Breast epithelium (tissue), 4 donors: ENCODE data around the gene LLPH. TPM values are rescaled to one million over a fixed set of nuclear protein-coding genes. Genes with fewer than 3 reads are reported as not detected.

Experiments used
- DNase-seq, 2 donors: peaks; one replicate each; pipeline ENCODE4 v3.0.0-alpha.2; 2019; ENCODE audit warnings: low spot score in 2 of 2
- H3K27ac ChIP-seq, 2 donors: fragments of 200-600 bp; sonication (generic) in 1 of 2; one replicate each; pipeline ENCODE4 v1.5.1; 2016 to 2019; ENCODE audit warnings: mild to moderate bottlenecking in 1 of 2
- H3K27me3 ChIP-seq, 2 donors: fragments of 200-600 bp; sonication (generic) in 1 of 2; one replicate each; pipeline versions ENCODE4 v1.5.1 to v1.6.0; 2017 to 2019; ENCODE audit warnings: control low read depth in 1 of 2, mild to moderate bottlenecking in 1 of 2
- H3K36me3 ChIP-seq: fragments of 200-600 bp; one replicate; pipeline ENCODE4 v1.5.1; 2019
- H3K4me1 ChIP-seq, 2 donors: fragments of 200-600 bp; sonication (generic); one replicate each; pipeline ENCODE4 v1.5.1; 2016 to 2019; ENCODE audit warnings: control low read depth in 1 of 2
- H3K4me3 ChIP-seq, 3 donors: fragments of 200-600 bp; sonication (generic); 1 replicate in 2 of 3; 2 replicates in 1 of 3; pipeline ENCODE4 v1.5.1; 2016 to 2019; ENCODE audit warnings: mild to moderate bottlenecking in 3 of 3, moderate library complexity in 2 of 3
- H3K9me3 ChIP-seq, 2 donors: fragments of 200-600 bp; sonication (generic) in 1 of 2; one replicate each; pipeline ENCODE4 v1.5.1; 2016 to 2019; ENCODE audit warnings: control low read depth in 1 of 2
- POLR2A ChIP-seq: fragments of 450-650 bp; IDR thresholded peaks from one replicate; pipeline ENCODE4 v1.6.1; 2016; ENCODE audit warnings: antibody characterized with exemption, mild to moderate bottlenecking, moderate library complexity
- POLR2AphosphoS5 ChIP-seq, 3 donors: sonication (generic); formaldehyde crosslinking; IDR thresholded peaks; one replicate each; pipeline ENCODE4 v1.6.1; 2017; ENCODE audit warnings: antibody characterized with exemption in 3 of 3
- intact Hi-C: fragments of 100-400 bp; cut with DNase I; formaldehyde crosslinking; loops from one replicate; pipeline ENCODE4 v1.15.1; 2023; ENCODE audit warnings: low total_unique reads
- total RNA-seq, 3 donors: library from RNA; depleted of rRNA; stranded (reverse); fragments of >200 nt; gene quantifications; one replicate each; pipeline ENCODE4 v1.1.0, GENCODE V29; 2016
- TF ChIP-seq, protein P1 (sequence below), 3 donors: fragments of 450-650 bp; IDR thresholded peaks; one replicate each; pipeline ENCODE4 v1.5.1; 2016 to 2017; ENCODE audit warnings: antibody characterized with exemption in 3 of 3, mild to moderate bottlenecking in 3 of 3, moderate library complexity in 3 of 3

LLPH gene
- total RNA-seq, 3 donors from 2014 or later, result 3.9 to 6.6 (median 6.1) TPM

DNA sequence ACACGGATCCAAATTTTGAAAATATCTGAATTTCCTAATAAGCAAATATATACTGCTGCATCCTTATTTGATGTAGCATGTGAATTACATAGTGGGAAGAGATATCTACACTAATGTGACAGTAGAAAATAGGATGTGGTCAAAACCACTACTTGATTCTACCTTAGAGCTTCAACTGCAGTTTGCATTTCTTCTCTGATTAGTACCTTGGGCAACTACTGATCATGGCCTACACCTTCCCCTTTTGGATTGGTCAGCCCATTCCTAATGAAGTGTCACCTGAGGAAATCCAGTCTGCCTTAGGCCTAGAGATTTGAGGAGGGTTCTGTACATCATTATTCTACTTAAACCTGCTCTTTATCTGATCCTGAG, 10.7 kb downstream of the LLPH start:
- Histone ChIP-seq H3K4me3 (no peak overlapping the region), H3K27me3 (no peaks in the 10 kb centered on the region), H3K9me3 (no peaks in the 10 kb centered on the region), H3K4me1 (no peaks in the 10 kb centered on the region), H3K36me3 (no peaks in the 10 kb centered on the region), H3K27ac (no peak overlapping the region)
- intact Hi-C loops, result no loop called here
- TF ChIP-seq, protein P1, sequence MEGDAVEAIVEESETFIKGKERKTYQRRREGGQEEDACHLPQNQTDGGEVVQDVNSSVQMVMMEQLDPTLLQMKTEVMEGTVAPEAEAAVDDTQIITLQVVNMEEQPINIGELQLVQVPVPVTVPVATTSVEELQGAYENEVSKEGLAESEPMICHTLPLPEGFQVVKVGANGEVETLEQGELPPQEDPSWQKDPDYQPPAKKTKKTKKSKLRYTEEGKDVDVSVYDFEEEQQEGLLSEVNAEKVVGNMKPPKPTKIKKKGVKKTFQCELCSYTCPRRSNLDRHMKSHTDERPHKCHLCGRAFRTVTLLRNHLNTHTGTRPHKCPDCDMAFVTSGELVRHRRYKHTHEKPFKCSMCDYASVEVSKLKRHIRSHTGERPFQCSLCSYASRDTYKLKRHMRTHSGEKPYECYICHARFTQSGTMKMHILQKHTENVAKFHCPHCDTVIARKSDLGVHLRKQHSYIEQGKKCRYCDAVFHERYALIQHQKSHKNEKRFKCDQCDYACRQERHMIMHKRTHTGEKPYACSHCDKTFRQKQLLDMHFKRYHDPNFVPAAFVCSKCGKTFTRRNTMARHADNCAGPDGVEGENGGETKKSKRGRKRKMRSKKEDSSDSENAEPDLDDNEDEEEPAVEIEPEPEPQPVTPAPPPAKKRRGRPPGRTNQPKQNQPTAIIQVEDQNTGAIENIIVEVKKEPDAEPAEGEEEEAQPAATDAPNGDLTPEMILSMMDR (IDR thresholded peaks at IDR 0.05), result no peak
- TF ChIP-seq POLR2A, result no peak
- TF ChIP-seq POLR2AphosphoS5 (IDR thresholded peaks at IDR 0.05), result no peak
- no peak for DNase-seq

DNA sequence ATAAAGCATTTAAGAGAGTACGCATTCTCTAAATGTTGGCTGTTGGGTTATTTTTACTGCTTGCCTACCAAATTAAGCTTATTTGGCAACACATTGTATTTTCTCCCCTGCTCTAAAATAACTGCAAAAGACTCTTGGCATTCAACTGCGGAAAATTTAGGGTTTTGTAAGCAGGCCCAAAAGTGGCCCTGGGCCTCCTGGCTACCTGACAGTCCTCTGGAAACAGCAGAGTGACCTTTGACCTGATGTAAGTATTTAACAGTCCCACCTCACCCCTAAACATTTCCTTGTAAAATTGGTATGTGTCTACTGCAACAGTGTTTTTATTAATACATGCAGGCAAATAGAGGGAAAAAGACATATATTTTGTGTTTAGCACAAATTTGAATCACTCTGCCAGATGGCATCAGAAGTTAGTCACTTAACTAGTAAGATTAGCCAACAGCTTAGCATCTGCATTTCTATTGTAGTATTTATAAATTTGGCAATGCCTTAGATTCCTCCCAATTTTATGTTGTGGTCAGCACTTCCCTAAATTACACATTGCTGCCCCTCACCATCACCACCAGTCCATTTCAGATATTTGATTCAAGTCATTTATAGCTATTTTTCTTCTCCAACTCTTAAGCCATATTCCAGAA, 11.2 kb downstream of the LLPH start:
- intact Hi-C loops, result no loop called here
- H3K36me3 ChIP-seq, result no peaks in the 10 kb centered on the region

DNA sequence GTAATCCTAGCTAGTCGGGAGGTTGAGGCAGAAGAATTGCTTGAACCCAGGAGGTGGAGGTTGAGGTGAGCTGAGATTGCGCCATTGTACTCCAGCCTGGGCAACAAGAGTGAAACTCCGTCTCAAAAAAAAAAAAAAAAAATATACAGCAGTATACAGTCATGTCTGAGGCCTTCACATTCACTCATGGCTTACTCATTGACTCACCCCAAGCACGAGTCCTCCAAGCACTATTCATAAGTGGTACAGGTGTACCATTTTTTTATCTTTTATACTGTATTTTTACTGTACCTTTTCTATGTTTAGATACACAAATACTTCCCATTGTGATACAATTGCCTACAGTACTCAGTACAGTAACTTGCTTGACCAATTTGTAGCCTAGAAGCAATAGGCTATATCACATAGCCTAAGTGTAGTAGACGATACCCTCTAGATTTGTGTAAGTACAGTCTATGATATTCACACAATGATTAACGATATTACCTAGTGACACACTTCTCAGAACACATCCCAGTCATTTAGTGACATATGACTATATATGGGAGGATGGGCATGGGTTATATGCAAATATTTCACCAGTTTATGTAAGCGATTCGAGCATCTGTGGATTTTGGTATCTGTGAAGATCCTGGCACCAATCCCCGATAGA, 12.2 kb downstream of the LLPH start:
- Histone ChIP-seq H3K4me3 (no peak overlapping the region), H3K36me3 (no peaks in the 10 kb centered on the region), H3K4me1 (no peaks in the 10 kb centered on the region), H3K27ac (no peak overlapping the region), H3K27me3 (no peaks in the 10 kb centered on the region), H3K9me3 (no peaks in the 10 kb centered on the region)
- TF ChIP-seq POLR2AphosphoS5 (IDR thresholded peaks at IDR 0.05) (no peak), POLR2A (no peak)
- TF ChIP-seq, protein P1 (IDR thresholded peaks at IDR 0.05), result no peak
- intact Hi-C loops, result no loop called here
- no peak for DNase-seq

More for the DNA sequence above, 11.2 kb downstream of the LLPH start:
- TF ChIP-seq POLR2A (no peak), POLR2AphosphoS5 (IDR thresholded peaks at IDR 0.05) (no peak)
- TF ChIP-seq, protein P1 (IDR thresholded peaks at IDR 0.05), result no peak
- Histone ChIP-seq H3K4me1 (no peaks in the 10 kb centered on the region), H3K27me3 (no peaks in the 10 kb centered on the region), H3K9me3 (no peaks in the 10 kb centered on the region), H3K4me3 (no peak overlapping the region), H3K27ac (no peak overlapping the region)
- no peak for DNase-seq

DNA sequence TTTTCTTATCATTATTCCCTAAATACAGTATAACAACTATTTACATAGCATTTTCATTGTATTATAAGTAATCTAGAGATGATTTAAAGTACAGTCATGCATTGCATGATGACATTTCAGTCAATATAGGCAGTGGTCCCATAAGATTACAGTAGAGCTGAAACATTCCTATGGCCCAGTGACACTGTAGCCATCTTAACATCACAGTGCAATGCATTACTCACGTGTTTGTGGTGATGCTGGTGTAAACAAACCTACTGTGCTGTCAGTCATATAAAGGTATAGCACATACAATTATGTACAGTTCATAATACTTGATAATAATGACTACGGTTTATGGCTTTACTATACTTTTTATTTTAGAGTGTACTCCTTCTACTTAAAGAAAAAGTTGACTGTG, 13.3 kb downstream of the LLPH start:
- TF ChIP-seq POLR2AphosphoS5 (IDR thresholded peaks at IDR 0.05) (no peak), POLR2A (no peak)
- TF ChIP-seq, protein P1 (IDR thresholded peaks at IDR 0.05), result no peak
- no peak for DNase-seq
- Histone ChIP-seq H3K4me3 (no peak overlapping the region), H3K9me3 (no peaks in the 10 kb centered on the region), H3K27me3 (no peaks in the 10 kb centered on the region), H3K4me1 (no peaks in the 10 kb centered on the region), H3K36me3 (no peaks in the 10 kb centered on the region), H3K27ac (no peak overlapping the region)
- intact Hi-C loops, result no loop called here

DNA sequence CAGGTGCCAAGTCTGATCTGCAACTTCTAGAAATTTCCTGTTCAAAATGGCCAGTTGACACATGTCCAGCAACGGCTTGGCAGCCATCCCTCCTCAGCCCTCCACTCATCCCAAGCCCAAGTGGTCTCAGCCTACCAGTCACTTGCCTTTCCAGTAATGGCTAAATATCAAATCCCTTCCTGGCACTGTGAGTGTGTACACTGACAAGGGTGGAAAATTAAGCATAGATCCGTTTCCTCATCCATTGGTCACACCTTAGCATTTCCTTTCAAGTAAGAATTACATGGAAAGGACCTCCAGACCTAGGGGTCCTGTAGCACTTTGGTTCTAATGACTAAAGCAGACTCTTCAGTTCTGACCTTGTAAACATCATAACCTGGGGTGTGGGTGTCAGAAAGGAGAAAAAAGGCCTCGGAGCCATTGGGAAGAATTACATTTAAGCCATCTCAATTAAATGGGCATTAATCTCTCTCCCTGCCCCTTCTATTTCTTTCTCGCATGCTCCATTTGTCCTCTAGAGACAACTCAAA, 15.4 kb downstream of the LLPH start:
- no peaks in the 10 kb centered on the region for H3K4me1 ChIP-seq
- TF ChIP-seq, protein P1 (IDR thresholded peaks at IDR 0.05), result no peak
- no peak for TF ChIP-seq POLR2A
- no peak for TF ChIP-seq POLR2AphosphoS5 (IDR thresholded peaks at IDR 0.05)
- no peak overlapping the region for H3K4me3 ChIP-seq
- no peak overlapping the region for H3K27ac ChIP-seq
- H3K27me3 ChIP-seq, result no peaks in the 10 kb centered on the region
- H3K36me3 ChIP-seq, result no peaks in the 10 kb centered on the region
- intact Hi-C loops, result no loop called here
- DNase-seq, result no peak
- H3K9me3 ChIP-seq, result no peaks in the 10 kb centered on the region
